Hepatocyte (in vitro differentiated cells): ENCODE results near the gene CACNA1B. TPM values are rescaled to one million over a fixed set of nuclear protein-coding genes. Genes with fewer than 3 reads are reported as not detected.

Source experiments
- DNase-seq: peaks from one replicate; pipeline ENCODE4 v3.0.0-alpha.2; 2016; ENCODE audit warnings: low spot score
- H2AFZ ChIP-seq: fragments of 200-600 bp; sonication (generic); 2 replicates; pipeline ENCODE4 v1.6.0; 2016; ENCODE audit warnings: antibody characterized with exemption, mild to moderate bottlenecking
- H3K27ac ChIP-seq: fragments of 200-600 bp; sonication (generic); 2 replicates; pipeline ENCODE4 v1.5.1; 2016; ENCODE audit warnings: mild to moderate bottlenecking
- H3K27me3 ChIP-seq: fragments of 200-600 bp; sonication (generic); 2 replicates; pipeline ENCODE4 v1.6.1; 2016
- H3K36me3 ChIP-seq: fragments of 200-600 bp; sonication (generic); replicated peaks from 2 replicates; pipeline ENCODE4 v1.5.1; 2016; ENCODE audit warnings: low read depth; ENCODE audit not compliant: insufficient read depth
- H3K4me1 ChIP-seq: fragments of 200-600 bp; sonication (generic); 2 replicates; pipeline ENCODE4 v1.5.1; 2016; ENCODE audit warnings: mild to moderate bottlenecking, moderate library complexity; ENCODE audit not compliant: insufficient read depth
- H3K4me2 ChIP-seq: fragments of 200-600 bp; sonication (generic); 2 replicates; pipeline ENCODE4 v1.6.0; 2016
- H3K4me3 ChIP-seq: fragments of 200-600 bp; sonication (generic); 2 replicates; pipeline ENCODE4 v1.5.1; 2016; ENCODE audit warnings: mild to moderate bottlenecking
- H3K79me2 ChIP-seq: fragments of 200-600 bp; sonication (generic); 2 replicates; pipeline ENCODE4 v1.6.0; 2017; ENCODE audit warnings: mild to moderate bottlenecking
- H3K9me2 ChIP-seq: fragments of 200-600 bp; sonication (generic); replicated peaks from 2 replicates; pipeline ENCODE4 v1.6.0; 2017; ENCODE audit warnings: mild to moderate bottlenecking; ENCODE audit not compliant: insufficient read depth
- H3K9me3 ChIP-seq: fragments of 200-600 bp; sonication (generic); 2 replicates; pipeline ENCODE4 v1.5.1; 2016; ENCODE audit warnings: low read depth, mild to moderate bottlenecking
- H4K20me1 ChIP-seq: fragments of 200-600 bp; sonication (generic); 2 replicates; pipeline ENCODE4 v1.6.0; 2016; ENCODE audit warnings: mild to moderate bottlenecking; ENCODE audit not compliant: insufficient read depth, poor library complexity, severe bottlenecking
- EZH2 ChIP-seq: fragments of 200-600 bp; sonication (generic); IDR thresholded peaks from 2 replicates; pipeline ENCODE4 v1.6.1; 2016; ENCODE audit warnings: antibody characterized with exemption, mild to moderate bottlenecking, borderline replicate concordance
- EZH2phosphoT487 ChIP-seq: fragments of 200-600 bp; sonication (generic); IDR thresholded peaks from one replicate; pipeline ENCODE4 v1.6.1; 2018; ENCODE audit warnings: antibody characterized with exemption, mild to moderate bottlenecking, low read depth, moderate library complexity; ENCODE audit not compliant: unreplicated experiment, severe bottlenecking
- WGBS: methylation state at CpG from one replicate; pipeline ENCODE4 v1.1.6; 2016; ENCODE audit warnings: low lambda C conversion rate; ENCODE audit errors: missing lambda C conversion rate; 5-methylcytosine and 5-hydroxymethylcytosine counted together
- polyA plus RNA-seq: library from polyadenylated mRNA; unstranded; fragments of >200 nt; fragmentation: Nextera tagmentation; extraction: Ambion mirVana; gene quantifications from 2 replicates; pipeline ENCODE4 v1.2.1, GENCODE V29; 2016
- total RNA-seq: library from RNA; depleted of rRNA; stranded (reverse); fragments of >200 nt; gene quantifications from 2 replicates; pipeline ENCODE4 v1.2.3, GENCODE V29; 2014
- TF ChIP-seq, protein P1 (sequence below): fragments of 200-600 bp; sonication (generic); IDR thresholded peaks from 2 replicates; pipeline ENCODE4 v1.5.1; 2016; ENCODE audit warnings: antibody characterized with exemption, mild to moderate bottlenecking; ENCODE audit not compliant: poor library complexity

CACNA1B gene
- total and polyA plus RNA-seq, 2 experiments from 2014 or later: 0.30 to 0.39 TPM

DNA sequence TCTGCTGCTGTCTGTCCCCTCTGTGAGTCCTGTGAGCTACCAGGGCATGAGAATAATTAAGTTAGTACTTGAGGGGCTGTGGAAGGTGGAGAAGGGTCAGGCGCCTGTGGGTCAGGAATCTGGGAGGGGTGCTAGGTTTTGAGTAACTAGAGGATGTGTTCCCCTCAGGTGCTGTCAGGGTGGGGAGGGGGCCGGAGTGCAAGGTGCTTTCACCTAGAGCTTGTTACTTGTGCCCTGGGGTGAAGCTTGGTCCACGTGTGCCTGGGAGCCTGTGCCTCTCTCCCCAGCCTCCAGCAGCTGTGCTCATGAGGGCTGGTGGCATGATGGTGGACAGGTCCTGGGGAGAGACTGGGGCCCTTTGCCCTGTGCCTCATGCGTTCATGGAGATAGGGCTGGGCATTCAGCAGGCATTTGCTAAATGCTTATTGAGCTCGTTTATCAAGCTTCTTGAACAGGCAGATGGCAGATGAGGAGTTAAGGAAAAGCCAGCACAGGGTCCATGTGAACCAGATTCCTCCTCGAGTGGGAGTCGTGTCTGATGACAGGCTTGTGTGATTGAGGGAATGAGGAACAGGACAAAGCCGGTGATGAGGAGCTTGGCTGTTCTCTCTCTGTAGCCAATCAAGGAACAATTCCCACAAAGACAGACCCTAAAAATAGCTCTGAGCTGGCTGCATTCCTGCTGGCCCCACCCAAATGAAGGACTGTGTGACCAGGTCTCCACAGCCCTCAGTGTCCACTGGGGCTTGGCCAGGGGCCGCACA is 40.9 kb downstream of the CACNA1B start:
- Histone ChIP-seq H3K36me3 (no peaks in the 10 kb centered on the region), H3K9me3 (no peaks in the 10 kb centered on the region), H3K27ac (no peak overlapping the region), H3K27me3 (no peaks in the 10 kb centered on the region), H2AFZ (no peak overlapping the region), H3K79me2 (no peaks in the 10 kb centered on the region), H4K20me1 (no peaks in the 10 kb centered on the region), H3K4me2 (no peak overlapping the region), H3K4me3 (no peak overlapping the region), H3K9me2 (no peaks in the 10 kb centered on the region), H3K4me1 (no peaks in the 10 kb centered on the region)
- 63% methylated on average over 9 of the region's 9 CpGs for WGBS
- peak; percentile 26 for DNase-seq
- TF ChIP-seq EZH2phosphoT487 (no peak), EZH2 (no peak)
- TF ChIP-seq, protein P1, sequence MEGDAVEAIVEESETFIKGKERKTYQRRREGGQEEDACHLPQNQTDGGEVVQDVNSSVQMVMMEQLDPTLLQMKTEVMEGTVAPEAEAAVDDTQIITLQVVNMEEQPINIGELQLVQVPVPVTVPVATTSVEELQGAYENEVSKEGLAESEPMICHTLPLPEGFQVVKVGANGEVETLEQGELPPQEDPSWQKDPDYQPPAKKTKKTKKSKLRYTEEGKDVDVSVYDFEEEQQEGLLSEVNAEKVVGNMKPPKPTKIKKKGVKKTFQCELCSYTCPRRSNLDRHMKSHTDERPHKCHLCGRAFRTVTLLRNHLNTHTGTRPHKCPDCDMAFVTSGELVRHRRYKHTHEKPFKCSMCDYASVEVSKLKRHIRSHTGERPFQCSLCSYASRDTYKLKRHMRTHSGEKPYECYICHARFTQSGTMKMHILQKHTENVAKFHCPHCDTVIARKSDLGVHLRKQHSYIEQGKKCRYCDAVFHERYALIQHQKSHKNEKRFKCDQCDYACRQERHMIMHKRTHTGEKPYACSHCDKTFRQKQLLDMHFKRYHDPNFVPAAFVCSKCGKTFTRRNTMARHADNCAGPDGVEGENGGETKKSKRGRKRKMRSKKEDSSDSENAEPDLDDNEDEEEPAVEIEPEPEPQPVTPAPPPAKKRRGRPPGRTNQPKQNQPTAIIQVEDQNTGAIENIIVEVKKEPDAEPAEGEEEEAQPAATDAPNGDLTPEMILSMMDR: no peak

DNA sequence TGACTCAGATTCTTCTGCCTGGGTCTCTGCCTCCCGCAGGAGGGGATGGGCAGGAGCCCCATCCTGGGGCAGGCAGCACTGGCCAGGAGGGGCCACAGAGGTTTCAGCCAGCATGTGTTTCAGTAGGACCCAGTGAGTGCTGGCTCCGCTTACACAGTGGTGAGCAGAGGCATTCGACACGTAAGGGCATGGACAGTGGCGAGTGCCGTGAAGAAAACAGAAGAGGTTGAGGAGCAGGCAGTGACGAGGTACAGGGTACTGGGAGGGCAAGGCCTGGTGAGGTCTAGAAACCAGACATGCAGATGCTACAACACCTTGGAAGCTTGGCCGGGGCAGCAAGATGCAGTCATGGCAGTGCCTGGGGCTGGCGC is 41.5 kb downstream of the CACNA1B start:
- Histone ChIP-seq H3K27ac (no peak overlapping the region), H3K79me2 (no peaks in the 10 kb centered on the region), H4K20me1 (no peaks in the 10 kb centered on the region), H2AFZ (no peak overlapping the region), H3K9me2 (no peaks in the 10 kb centered on the region), H3K27me3 (no peaks in the 10 kb centered on the region), H3K4me1 (no peaks in the 10 kb centered on the region), H3K36me3 (no peaks in the 10 kb centered on the region), H3K4me2 (no peak overlapping the region), H3K9me3 (no peaks in the 10 kb centered on the region), H3K4me3 (no peak overlapping the region)
- DNase-seq: no peak
- WGBS: 96% methylated on average over 9 of the region's 9 CpGs
- TF ChIP-seq EZH2: no peak
- TF ChIP-seq, protein P1: no peak
- no peak for TF ChIP-seq EZH2phosphoT487

DNA sequence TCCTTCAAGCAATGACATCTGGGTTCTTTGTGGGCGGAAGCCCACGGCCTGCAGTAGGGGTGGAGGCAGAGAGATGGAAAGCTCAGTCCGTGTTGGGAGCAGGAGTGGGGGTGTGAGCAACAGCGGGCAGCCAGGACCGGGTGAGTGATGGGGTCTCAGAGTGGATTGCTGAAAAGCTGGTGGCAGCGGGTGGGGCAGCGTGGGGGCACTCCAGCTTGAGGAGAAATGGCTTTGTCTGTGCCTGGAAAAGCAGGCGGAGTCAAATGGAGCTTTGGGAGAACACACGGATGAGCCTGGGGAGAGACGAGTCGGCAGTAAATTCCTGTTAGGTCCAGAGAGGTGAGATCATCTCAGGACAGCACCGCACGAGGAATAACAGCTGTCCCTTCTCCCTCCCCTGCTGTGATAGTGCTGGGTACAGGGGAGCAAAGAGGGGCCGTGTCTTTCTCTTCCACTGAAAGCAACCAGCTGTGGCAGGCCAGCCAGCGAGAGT is 42.1 kb downstream of the CACNA1B start:
- Histone ChIP-seq H4K20me1 (no peaks in the 10 kb centered on the region), H3K27me3 (no peaks in the 10 kb centered on the region), H3K27ac (no peak overlapping the region), H3K4me3 (no peak overlapping the region), H3K4me1 (no peaks in the 10 kb centered on the region), H3K9me2 (no peaks in the 10 kb centered on the region), H3K79me2 (no peaks in the 10 kb centered on the region), H2AFZ (no peak overlapping the region), H3K9me3 (no peaks in the 10 kb centered on the region), H3K36me3 (no peaks in the 10 kb centered on the region), H3K4me2 (no peak overlapping the region)
- DNase-seq: no peak
- no peak for TF ChIP-seq EZH2phosphoT487
- 83% methylated on average over 14 of the region's 15 CpGs for WGBS

DNA sequence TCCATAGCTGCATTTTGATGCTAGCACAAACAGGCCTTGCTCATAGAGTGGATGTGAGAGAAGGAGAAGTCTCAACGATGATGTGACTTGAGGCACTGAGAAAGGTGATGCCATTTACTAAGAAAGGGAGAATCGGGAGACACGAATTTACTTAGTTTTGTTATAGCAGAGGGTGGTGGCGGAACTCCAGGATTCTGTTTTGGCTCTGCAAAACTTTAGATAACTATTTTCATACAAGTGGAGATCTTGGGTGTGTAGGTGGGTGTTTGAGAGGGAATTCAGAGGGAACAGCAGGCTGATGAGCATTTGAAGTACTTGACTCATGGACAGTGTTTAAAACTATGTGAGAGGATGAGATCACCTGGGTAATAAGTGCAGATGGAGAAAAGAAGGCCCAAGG is 43.2 kb downstream of the CACNA1B start:
- no peak overlapping the region for H3K4me3 ChIP-seq
- no peaks in the 10 kb centered on the region for H3K79me2 ChIP-seq
- 86% methylated on average over 4 of the region's 4 CpGs for WGBS
- H4K20me1 ChIP-seq: no peaks in the 10 kb centered on the region
- no peaks in the 10 kb centered on the region for H3K4me1 ChIP-seq
- H3K4me2 ChIP-seq: no peak overlapping the region
- DNase-seq: no peak
- H3K27me3 ChIP-seq: no peaks in the 10 kb centered on the region
- H3K9me2 ChIP-seq: no peaks in the 10 kb centered on the region
- H3K27ac ChIP-seq: no peak overlapping the region
- H3K9me3 ChIP-seq: no peaks in the 10 kb centered on the region
- no peak overlapping the region for H2AFZ ChIP-seq
- TF ChIP-seq EZH2 (no peak), EZH2phosphoT487 (no peak)
- TF ChIP-seq, protein P1: no peak
- H3K36me3 ChIP-seq: no peaks in the 10 kb centered on the region
